Measurements from ENCODE around the gene LRRC7.
"Not testable (repeated sequence)": the region's sequence is repeated elsewhere in the genome, so short reads cannot be mapped to it uniquely, and the experiment has no call there.

LRRC7 gene

GRCh38 chr1:69911301-69911801 lies 343.6 kb downstream of the LRRC7 start:
- DNase-seq: no peak

- DNase-seq: no peak
These were observed 346.3 kb downstream of the LRRC7 start for GRCh38 chr1:69913977-69914376.

- no peak for DNase-seq
These were observed 347.4 kb downstream of the LRRC7 start for GRCh38 chr1:69914976-69915765.

- DNase-seq: no peak
These were observed 351.6 kb downstream of the LRRC7 start for GRCh38 chr1:69919129-69919921.

GRCh38 chr1:69919922-69920273 lies 352.2 kb downstream of the LRRC7 start:
- DNase-seq: no peak

- no peak for DNase-seq
These were observed 352.7 kb downstream of the LRRC7 start for GRCh38 chr1:69920426-69920825.

- no peak for DNase-seq
These were observed 353.8 kb downstream of the LRRC7 start for GRCh38 chr1:69921486-69921885.

GRCh38 chr1:69928234-69928633 lies 360.5 kb downstream of the LRRC7 start:
- DNase-seq: not testable (repeated sequence)

GRCh38 chr1:69929308-69930057 lies 361.8 kb downstream of the LRRC7 start:
- no peak for DNase-seq

- no peak for DNase-seq
These were observed 362.7 kb downstream of the LRRC7 start for GRCh38 chr1:69930396-69930795.

GRCh38 chr1:69932760-69933159 lies 365.0 kb downstream of the LRRC7 start:
- no peak for DNase-seq

GRCh38 chr1:69940231-69940630 lies 372.5 kb downstream of the LRRC7 start:
- DNase-seq: no peak

GRCh38 chr1:69940816-69941215 lies 373.1 kb downstream of the LRRC7 start:
- no peak for DNase-seq

- DNase-seq: no peak
These were observed 375.3 kb downstream of the LRRC7 start for GRCh38 chr1:69943030-69943429.

GRCh38 chr1:69946935-69947334 lies 379.2 kb downstream of the LRRC7 start:
- DNase-seq: no peak

GRCh38 chr1:69947837-69948236 lies 380.1 kb downstream of the LRRC7 start:
- no peak for DNase-seq

- no peak for DNase-seq
These were observed 385.0 kb downstream of the LRRC7 start for GRCh38 chr1:69952676-69953075.

GRCh38 chr1:69962452-69962851 lies 394.7 kb downstream of the LRRC7 start:
- DNase-seq: not testable (repeated sequence)

GRCh38 chr1:69967245-69967766 lies 399.6 kb downstream of the LRRC7 start:
- no peak for DNase-seq

- DNase-seq: no peak
These were observed 409.2 kb downstream of the LRRC7 start for GRCh38 chr1:69976896-69977295.

- DNase-seq: no peak
These were observed 415.3 kb downstream of the LRRC7 start for GRCh38 chr1:69982992-69983391.

GRCh38 chr1:69985376-69985775 lies 417.7 kb downstream of the LRRC7 start:
- DNase-seq: no peak

- DNase-seq: no peak
These were observed 418.2 kb downstream of the LRRC7 start for GRCh38 chr1:69985901-69986439.

Measured in NCI-H187 treated with DMSO at 0.1 percent for 48 hours (cell line).